Neutrophil (primary cell): ENCODE results near the gene HOXC10.

Experiments used
- H3K27ac ChIP-seq: fragments of 200-600 bp; sonication (generic); 2 replicates; pipeline ENCODE4 v1.5.1; 2016; ENCODE audit warnings: mild to moderate bottlenecking, moderate library complexity
- H3K27me3 ChIP-seq: fragments of 200-600 bp; sonication (generic); 2 replicates; pipeline ENCODE4 v1.6.0; 2016; ENCODE audit warnings: mild to moderate bottlenecking
- H3K36me3 ChIP-seq: fragments of 200-600 bp; sonication (generic); 2 replicates; pipeline ENCODE4 v1.5.1; 2017
- H3K4me1 ChIP-seq, 2 experiments: fragments of 200-600 bp in 1 of 2; sonication (generic) in 1 of 2; 1 replicate in 1 of 2; 2 replicates in 1 of 2; pipeline versions ENCODE4 v1.5.1 to v1.6.1; 2013 to 2016; ENCODE audit warnings: low read depth in 1 of 2, low read length in 1 of 2, mild to moderate bottlenecking in 1 of 2, moderate library complexity in 1 of 2; ENCODE audit not compliant: control insufficient read depth in 1 of 2, insufficient read depth in 1 of 2
- H3K4me3 ChIP-seq, 2 experiments: fragments of 200-600 bp in 1 of 2; sonication (generic) in 1 of 2; 1 replicate in 1 of 2; 2 replicates in 1 of 2; pipeline ENCODE4 v1.5.1; 2013 to 2016; ENCODE audit warnings: low read depth in 1 of 2, low read length in 1 of 2, mild to moderate bottlenecking in 1 of 2, moderate library complexity in 1 of 2
- H3K9me3 ChIP-seq: fragments of 200-600 bp; sonication (generic); 2 replicates; pipeline ENCODE4 v1.5.1; 2016
- CTCF ChIP-seq: fragments of 200-600 bp; sonication (generic); IDR thresholded peaks from 2 replicates; pipeline ENCODE4 v1.5.1; 2016; ENCODE audit warnings: antibody characterized with exemption

Gene HOXC10

GRCh38 chr12:54038284-54038870 lies 53.4 kb downstream of the HOXC10 start:
- peaks cover 100% of the 10 kb centered on the region for H3K27me3 ChIP-seq
- H3K4me1 ChIP-seq = no peaks in the 10 kb centered on the region

GRCh38 chr12:54038871-54039414 lies 54.0 kb downstream of the HOXC10 start:
- no peak for TF ChIP-seq CTCF
- peaks cover 100% of the 10 kb centered on the region for H3K27me3 ChIP-seq

More at GRCh38 chr12:54038284-54038870, 53.4 kb downstream of the HOXC10 start:
- no peak overlapping the region for H3K27ac ChIP-seq
- H3K36me3 ChIP-seq = no peaks in the 10 kb centered on the region
- TF ChIP-seq CTCF = no peak
- no peaks in the 10 kb centered on the region for H3K9me3 ChIP-seq
- H3K4me3 ChIP-seq = no peak overlapping the region

GRCh38 chr12:54039417-54040147 lies 54.6 kb downstream of the HOXC10 start:
- peaks cover 100% of the 10 kb centered on the region for H3K27me3 ChIP-seq
- H3K27ac ChIP-seq = no peak overlapping the region
- no peak overlapping the region for H3K4me3 ChIP-seq
- no peak for TF ChIP-seq CTCF
- no peaks in the 10 kb centered on the region for H3K9me3 ChIP-seq
- H3K36me3 ChIP-seq = no peaks in the 10 kb centered on the region
- H3K4me1 ChIP-seq = no peaks in the 10 kb centered on the region

More at GRCh38 chr12:54038871-54039414, 54.0 kb downstream of the HOXC10 start:
- H3K36me3 ChIP-seq = no peaks in the 10 kb centered on the region
- H3K4me1 ChIP-seq = no peaks in the 10 kb centered on the region
- no peaks in the 10 kb centered on the region for H3K9me3 ChIP-seq
- H3K27ac ChIP-seq = no peak overlapping the region
- no peak overlapping the region for H3K4me3 ChIP-seq
